GM18867 (cell line): ENCODE measurements around the gene MYO9A.
A peak's percentile ranks its signal among the peaks of the same experiment; 100 is the strongest.

Source experiments
- ATAC-seq: cut with Tn5 transposase; IDR thresholded peaks from one replicate; pipeline ENCODE4 v1.9.1; 2021; ENCODE audit warnings: mild to moderate bottlenecking, moderate library complexity; ENCODE audit not compliant: unreplicated experiment

MYO9A gene

GRCh38 chr15:71970435-71970834, 147.5 kb downstream of the MYO9A start:
- no peak for ATAC-seq

DNA sequence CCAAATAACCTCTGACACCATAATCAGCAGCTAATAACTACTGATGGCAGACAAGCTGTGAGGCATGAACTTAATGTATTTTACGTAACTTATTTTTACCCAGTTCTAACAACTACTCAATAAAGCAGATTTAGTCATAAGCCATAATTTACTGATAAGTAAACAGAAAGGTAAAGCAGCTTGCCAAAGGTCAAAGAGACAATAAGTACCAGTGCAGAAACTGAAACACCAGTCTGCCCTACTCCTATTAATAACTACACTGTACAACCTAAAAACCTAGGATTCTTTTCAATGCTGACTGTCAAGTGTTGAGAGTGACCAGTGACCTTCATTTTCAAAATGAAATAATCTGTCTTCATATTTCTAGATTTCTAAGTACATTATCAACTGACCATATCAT, 155.4 kb downstream of the MYO9A start:
- ATAC-seq = no peak

- no peak for ATAC-seq
These were observed 160.9 kb downstream of the MYO9A start for GRCh38 chr15:71957026-71957425.

DNA sequence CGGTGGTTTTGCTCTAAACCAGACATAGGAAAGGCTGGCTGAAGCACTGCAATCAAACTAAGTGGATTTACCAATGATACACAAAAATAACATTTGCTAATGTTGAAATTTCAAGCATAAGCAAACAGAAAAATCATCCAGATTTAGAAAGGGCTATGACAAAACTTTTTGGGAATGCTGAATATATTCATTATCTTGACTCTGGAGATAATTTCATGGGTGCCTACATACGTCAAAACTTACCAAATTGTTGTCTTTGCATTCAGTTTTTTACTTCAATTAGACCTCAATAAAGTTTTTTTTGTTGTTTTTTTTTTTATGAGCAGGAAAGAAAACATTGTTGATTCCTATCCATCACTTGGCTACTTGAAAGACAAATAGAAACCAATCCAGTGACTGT, 166.8 kb downstream of the MYO9A start:
- no peak for ATAC-seq

- ATAC-seq = no peak
These were observed 172.9 kb downstream of the MYO9A start for GRCh38 chr15:71945012-71945411.

DNA sequence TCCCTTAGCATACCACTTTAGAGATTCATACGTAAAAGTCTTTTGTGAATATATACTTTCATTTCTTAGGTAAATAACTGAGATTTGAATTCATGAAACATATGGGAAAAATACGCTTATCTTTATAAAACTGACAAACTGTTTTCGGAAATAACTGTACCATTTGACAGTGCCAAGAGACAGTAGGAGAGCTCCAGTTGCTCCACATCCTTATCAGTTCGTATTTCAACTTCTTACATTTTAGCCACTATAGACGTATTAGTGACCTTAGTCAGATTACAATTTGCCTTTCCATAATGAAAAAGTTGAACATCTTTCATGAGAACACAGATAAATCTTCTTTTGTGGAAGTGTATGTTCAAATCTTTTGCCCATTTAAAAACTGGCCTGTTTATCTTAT, 174.1 kb downstream of the MYO9A start:
- no peak for ATAC-seq

DNA sequence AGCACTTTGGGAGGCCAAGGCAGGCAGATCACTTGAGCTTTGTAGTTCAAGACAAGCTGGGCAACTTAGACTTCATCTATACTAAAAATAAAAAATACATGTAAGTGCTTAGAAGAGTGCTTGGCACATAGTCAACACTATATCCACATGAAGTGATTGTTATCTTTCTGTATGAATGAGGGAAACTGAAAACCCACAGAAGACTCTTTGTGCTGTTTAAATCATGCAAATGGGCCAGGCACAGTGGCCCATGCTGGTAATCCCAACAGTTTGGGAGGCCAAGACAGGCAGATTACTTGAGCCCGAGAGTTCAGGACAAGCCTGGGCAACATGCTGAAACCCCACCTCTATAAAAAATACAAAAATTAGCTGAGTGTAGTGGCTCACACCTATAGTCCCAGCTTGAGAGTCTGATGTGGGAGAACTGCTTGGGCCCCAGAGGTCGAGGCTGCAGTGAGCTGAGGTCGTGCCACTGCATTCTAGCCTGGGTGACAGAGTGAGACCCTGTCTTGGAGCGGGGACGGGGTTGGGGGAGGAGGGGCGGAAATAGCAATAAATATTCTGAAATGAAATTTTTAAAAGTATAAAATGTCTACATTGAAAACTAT, 177.9 kb downstream of the MYO9A start:
- ATAC-seq = no peak

GRCh38 chr15:71937650-71938311, 180.2 kb downstream of the MYO9A start:
- peak; percentile 72 for ATAC-seq

DNA sequence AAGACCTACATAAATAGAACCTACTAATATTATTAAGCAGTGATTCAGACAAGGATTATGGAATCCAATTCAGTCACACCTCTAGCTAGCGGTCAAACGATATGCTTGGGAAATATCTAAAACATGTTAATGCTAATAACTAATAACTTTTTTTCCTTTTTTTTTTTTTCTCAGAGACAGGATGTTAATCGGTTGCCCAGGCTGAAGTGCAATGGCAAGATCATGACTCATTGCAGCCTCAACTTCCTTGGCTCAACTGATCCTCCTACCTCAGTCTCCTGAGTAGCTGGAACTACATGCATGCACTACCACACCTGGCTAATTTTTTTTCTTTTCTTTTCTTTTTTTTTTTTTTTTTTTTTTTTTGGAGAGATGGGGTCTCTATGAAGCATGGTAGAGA, 183.5 kb downstream of the MYO9A start:
- ATAC-seq = no peak

GRCh38 chr15:71932689-71933088, 185.3 kb downstream of the MYO9A start:
- no peak for ATAC-seq

- ATAC-seq = no peak
These were observed 186.7 kb downstream of the MYO9A start for GRCh38 chr15:71931261-71931660.

- ATAC-seq = no peak
These were observed 192.8 kb downstream of the MYO9A start for GRCh38 chr15:71925145-71925544.

GRCh38 chr15:71921191-71921590, 196.8 kb downstream of the MYO9A start:
- no peak for ATAC-seq

- no peak for ATAC-seq
These were observed 197.4 kb downstream of the MYO9A start for GRCh38 chr15:71920573-71920972.

- no peak for ATAC-seq
These were observed 201.1 kb downstream of the MYO9A start for GRCh38 chr15:71916834-71917233.

GRCh38 chr15:71914092-71914491, 203.9 kb downstream of the MYO9A start:
- no peak for ATAC-seq

DNA sequence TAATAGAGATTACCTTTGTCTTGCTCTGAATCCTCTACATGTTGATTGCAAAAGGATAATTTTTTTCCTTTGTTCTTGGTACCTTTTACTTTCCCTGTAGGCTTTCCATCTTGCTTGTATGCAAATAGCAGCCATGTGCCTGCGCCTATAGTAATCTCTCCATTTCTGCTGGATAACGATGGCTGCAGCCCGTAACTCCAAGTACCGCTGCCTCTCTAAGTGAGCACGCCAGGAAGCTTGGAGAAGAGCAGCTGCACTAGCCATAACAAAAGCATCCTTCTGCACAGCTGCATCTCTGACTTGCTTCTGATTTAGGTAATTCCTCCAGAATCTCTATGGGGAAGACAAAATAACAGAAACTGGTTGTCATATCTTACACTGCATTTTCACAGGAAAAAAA, 218.3 kb downstream of the MYO9A start:
- no peak for ATAC-seq

DNA sequence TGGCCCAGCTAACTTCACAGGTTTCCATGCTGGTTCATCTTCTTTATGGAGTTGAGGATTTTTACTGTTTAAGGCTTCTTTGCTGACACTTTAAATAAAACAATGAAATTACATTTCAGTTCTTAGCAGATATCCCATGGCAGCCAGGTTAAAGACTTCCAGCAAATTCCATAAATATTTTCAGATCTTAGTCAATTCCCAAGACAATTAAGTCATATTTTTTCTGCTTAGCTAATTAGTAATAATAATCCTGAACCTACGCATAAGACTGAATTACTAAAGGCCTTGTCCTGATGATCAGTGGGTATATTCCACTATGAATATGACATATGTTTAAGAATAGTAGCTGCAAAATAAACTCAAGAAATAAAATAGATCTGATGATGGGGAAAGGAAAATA, 224.3 kb downstream of the MYO9A start:
- ATAC-seq = no peak

DNA sequence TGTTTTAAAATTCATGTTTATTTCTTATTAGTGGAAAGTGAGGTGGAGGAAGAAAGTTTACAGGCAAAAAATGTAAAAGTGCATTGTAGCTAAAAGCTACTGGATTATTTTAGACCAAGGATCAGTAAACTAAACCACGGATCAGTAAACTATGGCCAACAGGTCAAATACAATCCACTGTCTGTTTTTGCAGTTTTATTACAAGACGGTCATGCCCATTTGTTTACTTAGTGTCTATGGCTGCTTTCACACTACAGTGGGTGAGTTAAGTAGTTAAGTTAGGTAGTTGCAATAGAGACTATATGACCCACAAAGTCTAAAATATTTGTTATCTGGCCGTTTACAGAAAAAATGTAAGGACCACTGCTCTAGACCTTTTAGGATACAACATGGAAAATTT, 225.6 kb downstream of the MYO9A start:
- ATAC-seq = no peak

GRCh38 chr15:71891026-71891425, 226.9 kb downstream of the MYO9A start:
- no peak for ATAC-seq

DNA sequence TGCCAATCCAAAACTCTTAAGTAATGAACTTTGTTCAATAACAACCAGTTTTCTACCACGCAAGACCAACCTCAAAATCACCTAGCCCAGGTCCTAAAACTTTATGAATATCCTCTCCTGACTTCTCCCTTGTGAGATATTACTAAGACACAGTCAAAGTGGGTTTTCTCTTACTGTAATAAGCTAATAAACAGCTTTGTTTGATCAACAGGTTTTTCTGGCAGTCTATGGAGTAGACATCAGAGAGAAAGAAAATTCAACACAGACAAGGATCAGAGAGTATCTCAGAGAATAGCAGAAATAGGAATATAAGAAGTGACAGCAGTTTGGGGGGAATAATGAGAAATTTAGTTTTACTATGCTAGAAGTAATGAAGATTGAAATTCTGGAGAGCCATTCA, 228.0 kb downstream of the MYO9A start:
- ATAC-seq = no peak

- no peak for ATAC-seq
These were observed 228.6 kb downstream of the MYO9A start for GRCh38 chr15:71889385-71889784.

DNA sequence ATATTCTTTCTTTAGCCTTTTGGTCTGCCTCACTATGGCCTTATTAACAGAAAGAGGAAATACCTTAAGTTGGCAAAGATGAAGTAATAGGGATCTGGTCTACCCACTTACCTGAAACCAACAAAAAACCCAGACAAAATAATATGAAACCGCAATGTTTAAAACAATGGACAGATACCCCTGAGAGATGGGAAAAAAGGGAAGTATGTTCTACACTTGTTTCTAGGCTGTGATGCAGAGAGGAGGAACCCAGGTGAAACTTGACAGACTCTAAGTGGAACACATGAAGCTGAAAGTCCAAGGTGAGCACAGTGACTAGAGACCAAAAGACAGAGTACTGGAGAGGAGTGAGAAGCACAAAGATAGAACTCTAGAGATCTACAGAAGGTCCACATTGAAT, 229.2 kb downstream of the MYO9A start:
- ATAC-seq = peak; percentile 43
